HepG2 (cell line): Measurements from ENCODE around the gene TMEM74B. TPM values are rescaled to one million over a fixed set of nuclear protein-coding genes. Genes with fewer than 3 reads are reported as not detected.
A peak's percentile ranks its signal among the peaks of the same experiment; 100 is the strongest.

Source experiments
- ATAC-seq: fragments of 200-7000 bp; cut with Tn5 transposase; 3 replicates; pipeline ENCODE4 v1.9.1; 2020; ENCODE audit warnings: mild to moderate bottlenecking, moderate library complexity
- BruUV-seq: library from RNA; stranded (reverse); fragments of 400-500 nt; replicated peaks from 2 replicates; lab custom pipeline; 2021; lab: Mats Ljungman, UMichigan
- CTCF ChIA-PET: fragments of 300-600 bp; formaldehyde crosslinking; extraction: SDS; loops from one replicate; lab custom pipeline; 2021; ENCODE audit warnings: low total read pairs, inconsistent platforms, low intra/inter-chr PET ratio; lab: Yijun Ruan, JAX
- POLR2A ChIA-PET: fragments of 350-600 bp; sonication (Branson Sonifier 250); formaldehyde crosslinking; loops from one replicate; lab custom pipeline; 2020; ENCODE audit warnings: antibody characterized with exemption, inconsistent platforms; lab: Yijun Ruan, JAX
- DNase-seq: peaks from one replicate; pipeline ENCODE4 v3.0.0-alpha.2; 2015; ENCODE audit warnings: low spot score
- FAIRE-seq: peaks from 3 replicates; lab custom pipeline; 2011; peaks lifted over from hg19 to GRCh38; lab: Jason Lieb, UNC
- H2AFZ ChIP-seq: one replicate; pipeline ENCODE4 v1.6.1; 2011; ENCODE audit warnings: low read length, inconsistent platforms
- H3K27ac ChIP-seq: fragments of 300-600 bp; 3 replicates; pipeline ENCODE4 v1.8.0; 2011; ENCODE audit warnings: mixed run types, mild to moderate bottlenecking, mixed read lengths, low read length, inconsistent platforms; ENCODE audit not compliant: insufficient read depth; ENCODE audit errors: extremely low read length
- H3K27me3 ChIP-seq, 2 experiments: fragments of 200-600 bp in 1 of 2; 2 replicates in 1 of 2; 3 replicates in 1 of 2; pipeline versions ENCODE4 v1.6.0 to v1.8.0; 2011; ENCODE audit warnings: low read length in 2 of 2, mild to moderate bottlenecking in 2 of 2, moderate library complexity in 2 of 2, inconsistent platforms in 1 of 2; ENCODE audit not compliant: insufficient read depth in 2 of 2, control insufficient read depth in 1 of 2
- H3K36me3 ChIP-seq, 2 experiments: fragments of 200-600 bp in 1 of 2; replicated peaks in 1 of 2; 2 replicates in 1 of 2; 3 replicates in 1 of 2; pipeline versions ENCODE4 v1.5.1 to v1.8.0; 2011; ENCODE audit warnings: low read length in 2 of 2, inconsistent platforms in 1 of 2; ENCODE audit not compliant: insufficient read depth in 2 of 2, control insufficient read depth in 1 of 2
- H3K4me1 ChIP-seq: 2 replicates; pipeline ENCODE4 v1.5.1; 2012; ENCODE audit warnings: low read length, inconsistent platforms; ENCODE audit not compliant: insufficient read depth
- H3K4me2 ChIP-seq: 2 replicates; pipeline ENCODE4 v1.6.0; 2011; ENCODE audit warnings: low read depth, low read length, inconsistent platforms
- H3K4me3 ChIP-seq, 3 experiments: fragments of 200-600 bp in 1 of 3; sonication (generic), shearing (Covaris generic) in 1 of 3; replicated peaks in 1 of 3; 2 replicates each; pipeline ENCODE4 v1.5.1; 2011 to 2016; ENCODE audit warnings: low read length in 3 of 3, inconsistent platforms in 2 of 3, low read depth in 2 of 3, mild to moderate bottlenecking in 2 of 3, control low read depth in 1 of 3, mixed read lengths in 1 of 3; ENCODE audit not compliant: insufficient read depth in 1 of 3
- H3K79me2 ChIP-seq: one replicate; pipeline ENCODE4 v1.6.1; 2011; ENCODE audit warnings: low read length, inconsistent platforms; ENCODE audit not compliant: insufficient read depth
- H3K9ac ChIP-seq: 2 replicates; pipeline ENCODE4 v1.6.0; 2011; ENCODE audit warnings: mild to moderate bottlenecking, low read depth, low read length, inconsistent platforms; ENCODE audit not compliant: insufficient read depth
- H3K9me3 ChIP-seq: 2 replicates; pipeline ENCODE4 v1.5.1; 2012; ENCODE audit warnings: mild to moderate bottlenecking, low read length
- H4K20me1 ChIP-seq: 2 replicates; pipeline ENCODE4 v1.6.0; 2011; ENCODE audit warnings: inconsistent platforms, mild to moderate bottlenecking, low read length, moderate library complexity; ENCODE audit not compliant: insufficient read depth
- ERF ChIP-seq: IDR thresholded peaks from 2 replicates; pipeline ENCODE4 v1.6.1; 2018; ENCODE audit warnings: missing biosample characterization, missing genetic modification reagents
- ZMAT3 ChIP-seq: sonication (generic); formaldehyde crosslinking; conservative IDR thresholded peaks from 2 replicates; pipeline ENCODE4 v1.7.0; 2021; ENCODE audit warnings: missing genetic modification reagents
- ZNF430 ChIP-seq: sonication (generic); formaldehyde crosslinking; IDR thresholded peaks from 2 replicates; pipeline ENCODE4 v1.9.0; 2021; ENCODE audit warnings: mild to moderate bottlenecking, missing genetic modification reagents
- ZNF441 ChIP-seq: sonication (generic); formaldehyde crosslinking; IDR thresholded peaks from 2 replicates; pipeline ENCODE4 v1.7.0; 2021; ENCODE audit warnings: missing genetic modification reagents, borderline replicate concordance
- ZNF605 ChIP-seq: sonication (generic); formaldehyde crosslinking; IDR thresholded peaks from 2 replicates; pipeline ENCODE4 v1.8.0; 2022; ENCODE audit warnings: mild to moderate bottlenecking, missing genetic modification reagents
- WGBS: methylation state at CpG from one replicate; pipeline ENCODE4 v1.1.6; 2017; ENCODE audit warnings: low lambda C conversion rate; 5-methylcytosine and 5-hydroxymethylcytosine counted together
- in situ Hi-C: cut with HindIII; loops from 2 replicates; pipeline ENCODE4 v1.10.0; 2017; ENCODE audit warnings: low pct_unique_long_range_greater_than_20kb; ENCODE audit not compliant: extremely low pct_ligation_motif_present
- intact Hi-C: fragments of 100-400 bp; cut with micrococcal nuclease; formaldehyde crosslinking; loops from one replicate; pipeline ENCODE4 v1.10.0; 2022; ENCODE audit not compliant: unreplicated experiment
- polyA plus RNA-seq, 8 experiments: library from polyadenylated mRNA; depleted of rRNA in 3 of 8; stranded (reverse) in 7 of 8; unstranded in 1 of 8; fragments of >200 nt; fragmentation: Illumina TruSeq in 4 of 8; extraction: Trizol in 4 of 8; gene quantifications; 2 replicates each; pipeline versions ENCODE4 v1.2.1 to v1.2.3, GENCODE V29; 2011 to 2016; ENCODE audit warnings: low read depth in 4 of 8, missing spikeins in 1 of 8, mixed read lengths in 1 of 8; ENCODE audit not compliant: insufficient read depth in 1 of 8
- total RNA-seq, 5 experiments: library from RNA; depleted of rRNA; stranded (reverse); fragments of >200 nt; fragmentation: Illumina TruSeq; extraction: Trizol; gene quantifications; 2 replicates each; pipeline ENCODE4 v1.2.3, GENCODE V29; 2016; ENCODE audit warnings: low read depth in 1 of 5
- TF ChIP-seq, protein P1 (sequence below): sonication (generic); formaldehyde crosslinking; IDR thresholded peaks from 2 replicates; pipeline ENCODE4 v1.5.1; 2020; ENCODE audit warnings: mild to moderate bottlenecking, missing genetic modification reagents, moderate library complexity
- TF ChIP-seq, protein P2 (sequence below): sonication (generic); formaldehyde crosslinking; IDR thresholded peaks from 2 replicates; pipeline ENCODE4 v1.5.0; 2020; ENCODE audit warnings: missing genetic modification reagents
- TF ChIP-seq, protein P3 (sequence below): sonication (generic); formaldehyde crosslinking; IDR thresholded peaks from 2 replicates; pipeline ENCODE4 v1.4.0; 2020; ENCODE audit warnings: missing genetic modification reagents
- TF ChIP-seq, protein P4 (sequence below): sonication (generic); formaldehyde crosslinking; IDR thresholded peaks from 2 replicates; pipeline ENCODE4 v1.5.1; 2020; ENCODE audit warnings: missing genetic modification reagents, mild to moderate bottlenecking, borderline replicate concordance
- TF ChIP-seq, protein P5 (sequence below): sonication (generic); formaldehyde crosslinking; IDR thresholded peaks from 2 replicates; pipeline ENCODE4 v1.5.1; 2020; ENCODE audit warnings: mild to moderate bottlenecking, missing genetic modification reagents, moderate library complexity

TMEM74B gene
- total and polyA plus RNA-seq, 2 of the 13 experiments (the other 11 are each of a cell fraction or from before 2014, with no cell fraction given), result 4.7 to 18.4 TPM

DNA sequence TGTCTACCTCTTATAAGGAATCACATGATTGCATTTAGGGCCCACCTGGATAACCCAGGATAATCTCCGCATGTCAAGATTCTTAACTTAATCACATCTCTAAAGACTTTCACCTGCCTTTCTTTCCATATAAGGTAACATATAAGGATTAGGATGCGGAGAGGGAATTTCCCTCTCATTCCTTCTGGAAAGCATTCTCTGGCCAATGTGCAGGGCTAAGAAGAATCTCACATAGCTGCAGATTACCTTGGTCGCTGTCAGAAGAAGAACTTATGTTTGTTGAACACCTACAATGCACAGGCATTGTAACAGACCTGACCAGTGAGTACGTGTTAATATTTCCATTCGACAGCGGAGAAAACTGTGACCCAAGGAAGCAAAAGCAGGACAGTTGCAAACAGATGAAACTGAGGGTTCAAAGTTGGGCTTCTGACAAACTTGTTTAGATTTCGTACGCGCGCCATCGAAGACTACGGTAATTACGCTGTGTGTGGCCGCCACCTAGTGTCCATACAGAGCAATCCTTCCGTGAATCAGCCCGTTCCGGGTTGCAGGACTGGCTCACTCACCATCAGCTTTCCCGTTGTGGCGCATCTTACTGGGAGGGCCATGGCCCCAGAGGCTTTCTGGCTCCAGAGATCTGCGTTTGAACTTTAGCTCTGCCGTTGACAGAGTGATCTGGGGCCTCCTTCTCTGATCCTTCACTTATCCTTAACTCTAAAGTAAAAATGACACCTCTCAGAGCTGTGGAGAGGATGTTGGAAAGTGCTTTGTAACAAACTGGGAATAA is 28.0 kb upstream of the TMEM74B start:
- no peak overlapping the region for H3K9ac ChIP-seq
- H3K9me3 ChIP-seq, result no peaks in the 10 kb centered on the region
- BruUV-seq, result no TSS peak
- H2AFZ ChIP-seq, result peak overlapping the region; percentile 58
- no peaks in the 10 kb centered on the region for H3K36me3 ChIP-seq
- intact Hi-C loops (loop anchor here (1.0 to 2.0 kb wide), 4 partner anchors 36 to 397 kb away; no protein-coding TSS in a partner anchor), in situ Hi-C loops (no loop called here)
- FAIRE-seq (peak; percentile 97), DNase-seq (peak; percentile 80), ATAC-seq (peak; percentile 98)
- H3K27ac ChIP-seq, result no peak overlapping the region
- CTCF ChIA-PET, result interaction anchor here (0.8 to 2.3 kb wide), 6 partner anchors 27 to 397 kb away, joined by 3 to 17 read pairs (median 6); no protein-coding TSS in a partner anchor
- H3K79me2 ChIP-seq, result no peaks in the 10 kb centered on the region
- peaks cover 0 to 23% of the 10 kb centered on the region in 2 experiments; a peak in 2 of 5 replicates for H3K27me3 ChIP-seq
- peak overlapping the region; percentile 57 for H3K4me2 ChIP-seq
- no peaks in the 10 kb centered on the region for H4K20me1 ChIP-seq
- 11% methylated on average over 21 of the region's 21 CpGs for WGBS
- peaks cover 9% of the 10 kb centered on the region; the same call in 1 of the 2 replicates for H3K4me1 ChIP-seq
- POLR2A ChIA-PET, result interaction anchor here (0.6 kb wide), 1 partner anchor 25 kb away, joined by 3 read pairs; no protein-coding TSS in a partner anchor
- H3K4me3 ChIP-seq, result no peak overlapping the region; a peak in 1 of 6 replicates
- TF ChIP-seq ERF (CRISPR knock-in tag), result peak; percentile 81; the same call in 1 of the 2 replicates
- TF ChIP-seq, protein P1, sequence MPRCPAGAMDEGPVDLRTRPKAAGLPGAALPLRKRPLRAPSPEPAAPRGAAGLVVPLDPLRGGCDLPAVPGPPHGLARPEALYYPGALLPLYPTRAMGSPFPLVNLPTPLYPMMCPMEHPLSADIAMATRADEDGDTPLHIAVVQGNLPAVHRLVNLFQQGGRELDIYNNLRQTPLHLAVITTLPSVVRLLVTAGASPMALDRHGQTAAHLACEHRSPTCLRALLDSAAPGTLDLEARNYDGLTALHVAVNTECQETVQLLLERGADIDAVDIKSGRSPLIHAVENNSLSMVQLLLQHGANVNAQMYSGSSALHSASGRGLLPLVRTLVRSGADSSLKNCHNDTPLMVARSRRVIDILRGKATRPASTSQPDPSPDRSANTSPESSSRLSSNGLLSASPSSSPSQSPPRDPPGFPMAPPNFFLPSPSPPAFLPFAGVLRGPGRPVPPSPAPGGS (CRISPR knock-in tag), result 0 out of 2 replicates have a peak, but pooled peaks have one; percentile 76
- TF ChIP-seq, protein P2, sequence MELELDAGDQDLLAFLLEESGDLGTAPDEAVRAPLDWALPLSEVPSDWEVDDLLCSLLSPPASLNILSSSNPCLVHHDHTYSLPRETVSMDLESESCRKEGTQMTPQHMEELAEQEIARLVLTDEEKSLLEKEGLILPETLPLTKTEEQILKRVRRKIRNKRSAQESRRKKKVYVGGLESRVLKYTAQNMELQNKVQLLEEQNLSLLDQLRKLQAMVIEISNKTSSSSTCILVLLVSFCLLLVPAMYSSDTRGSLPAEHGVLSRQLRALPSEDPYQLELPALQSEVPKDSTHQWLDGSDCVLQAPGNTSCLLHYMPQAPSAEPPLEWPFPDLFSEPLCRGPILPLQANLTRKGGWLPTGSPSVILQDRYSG, result no peak
- 0 out of 2 replicates have a peak, but pooled peaks have one; percentile 37 for TF ChIP-seq ZMAT3 (CRISPR knock-in tag)
- TF ChIP-seq, protein P3, sequence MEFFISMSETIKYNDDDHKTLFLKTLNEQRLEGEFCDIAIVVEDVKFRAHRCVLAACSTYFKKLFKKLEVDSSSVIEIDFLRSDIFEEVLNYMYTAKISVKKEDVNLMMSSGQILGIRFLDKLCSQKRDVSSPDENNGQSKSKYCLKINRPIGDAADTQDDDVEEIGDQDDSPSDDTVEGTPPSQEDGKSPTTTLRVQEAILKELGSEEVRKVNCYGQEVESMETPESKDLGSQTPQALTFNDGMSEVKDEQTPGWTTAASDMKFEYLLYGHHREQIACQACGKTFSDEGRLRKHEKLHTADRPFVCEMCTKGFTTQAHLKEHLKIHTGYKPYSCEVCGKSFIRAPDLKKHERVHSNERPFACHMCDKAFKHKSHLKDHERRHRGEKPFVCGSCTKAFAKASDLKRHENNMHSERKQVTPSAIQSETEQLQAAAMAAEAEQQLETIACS, result peak; percentile 52; the same call in 1 of the 2 replicates
- TF ChIP-seq, protein P4, sequence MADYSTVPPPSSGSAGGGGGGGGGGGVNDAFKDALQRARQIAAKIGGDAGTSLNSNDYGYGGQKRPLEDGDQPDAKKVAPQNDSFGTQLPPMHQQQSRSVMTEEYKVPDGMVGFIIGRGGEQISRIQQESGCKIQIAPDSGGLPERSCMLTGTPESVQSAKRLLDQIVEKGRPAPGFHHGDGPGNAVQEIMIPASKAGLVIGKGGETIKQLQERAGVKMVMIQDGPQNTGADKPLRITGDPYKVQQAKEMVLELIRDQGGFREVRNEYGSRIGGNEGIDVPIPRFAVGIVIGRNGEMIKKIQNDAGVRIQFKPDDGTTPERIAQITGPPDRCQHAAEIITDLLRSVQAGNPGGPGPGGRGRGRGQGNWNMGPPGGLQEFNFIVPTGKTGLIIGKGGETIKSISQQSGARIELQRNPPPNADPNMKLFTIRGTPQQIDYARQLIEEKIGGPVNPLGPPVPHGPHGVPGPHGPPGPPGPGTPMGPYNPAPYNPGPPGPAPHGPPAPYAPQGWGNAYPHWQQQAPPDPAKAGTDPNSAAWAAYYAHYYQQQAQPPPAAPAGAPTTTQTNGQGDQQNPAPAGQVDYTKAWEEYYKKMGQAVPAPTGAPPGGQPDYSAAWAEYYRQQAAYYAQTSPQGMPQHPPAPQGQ (CRISPR knock-in tag), result 0 out of 2 replicates have a peak, but pooled peaks have one; percentile 51
- TF ChIP-seq ZNF430 (CRISPR knock-in tag), result 0 out of 2 replicates have a peak, but pooled peaks have one; percentile 22
- TF ChIP-seq ZNF605 (CRISPR knock-in tag), result peak; percentile 66; the same call in 1 of the 2 replicates
- TF ChIP-seq, protein P5, sequence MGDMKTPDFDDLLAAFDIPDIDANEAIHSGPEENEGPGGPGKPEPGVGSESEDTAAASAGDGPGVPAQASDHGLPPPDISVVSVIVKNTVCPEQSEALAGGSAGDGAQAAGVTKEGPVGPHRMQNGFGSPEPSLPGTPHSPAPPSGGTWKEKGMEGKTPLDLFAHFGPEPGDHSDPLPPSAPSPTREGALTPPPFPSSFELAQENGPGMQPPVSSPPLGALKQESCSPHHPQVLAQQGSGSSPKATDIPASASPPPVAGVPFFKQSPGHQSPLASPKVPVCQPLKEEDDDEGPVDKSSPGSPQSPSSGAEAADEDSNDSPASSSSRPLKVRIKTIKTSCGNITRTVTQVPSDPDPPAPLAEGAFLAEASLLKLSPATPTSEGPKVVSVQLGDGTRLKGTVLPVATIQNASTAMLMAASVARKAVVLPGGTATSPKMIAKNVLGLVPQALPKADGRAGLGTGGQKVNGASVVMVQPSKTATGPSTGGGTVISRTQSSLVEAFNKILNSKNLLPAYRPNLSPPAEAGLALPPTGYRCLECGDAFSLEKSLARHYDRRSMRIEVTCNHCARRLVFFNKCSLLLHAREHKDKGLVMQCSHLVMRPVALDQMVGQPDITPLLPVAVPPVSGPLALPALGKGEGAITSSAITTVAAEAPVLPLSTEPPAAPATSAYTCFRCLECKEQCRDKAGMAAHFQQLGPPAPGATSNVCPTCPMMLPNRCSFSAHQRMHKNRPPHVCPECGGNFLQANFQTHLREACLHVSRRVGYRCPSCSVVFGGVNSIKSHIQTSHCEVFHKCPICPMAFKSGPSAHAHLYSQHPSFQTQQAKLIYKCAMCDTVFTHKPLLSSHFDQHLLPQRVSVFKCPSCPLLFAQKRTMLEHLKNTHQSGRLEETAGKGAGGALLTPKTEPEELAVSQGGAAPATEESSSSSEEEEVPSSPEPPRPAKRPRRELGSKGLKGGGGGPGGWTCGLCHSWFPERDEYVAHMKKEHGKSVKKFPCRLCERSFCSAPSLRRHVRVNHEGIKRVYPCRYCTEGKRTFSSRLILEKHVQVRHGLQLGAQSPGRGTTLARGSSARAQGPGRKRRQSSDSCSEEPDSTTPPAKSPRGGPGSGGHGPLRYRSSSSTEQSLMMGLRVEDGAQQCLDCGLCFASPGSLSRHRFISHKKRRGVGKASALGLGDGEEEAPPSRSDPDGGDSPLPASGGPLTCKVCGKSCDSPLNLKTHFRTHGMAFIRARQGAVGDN, result peak; percentile 17; the same call in 1 of the 2 replicates
- peak; percentile 57; the same call in 1 of the 2 replicates for TF ChIP-seq ZNF441
